ENCODE results near the gene TMX4. TPM values are rescaled to one million over a fixed set of nuclear protein-coding genes. Genes with fewer than 3 reads are reported as not detected.

The TMX4 gene
- total RNA-seq, 1 donor from 2014 or later = 33.1 TPM

DNA sequence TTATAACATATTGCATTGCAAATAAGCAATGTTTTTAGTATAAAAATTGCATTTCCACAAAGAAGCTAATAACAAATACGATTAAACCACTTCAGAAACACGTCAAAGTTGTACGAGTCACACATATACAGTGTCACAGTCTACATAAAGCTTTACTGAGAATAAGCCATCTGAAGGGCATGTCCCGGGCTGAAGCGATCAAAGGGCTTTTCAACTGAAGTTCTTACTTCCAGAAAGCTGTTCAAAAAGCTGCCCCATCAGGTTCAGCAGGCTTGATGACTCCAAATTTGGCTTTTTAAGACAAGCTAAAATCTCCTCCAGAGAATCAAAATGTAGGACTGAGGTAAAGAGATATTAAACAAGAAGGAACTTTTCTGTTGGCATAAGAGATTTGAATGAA is 41.9 kb downstream of the TMX4 start:
- Mint-ChIP-seq H3K27me3 (ENCODE audit: unreplicated experiment) (no peaks in the 10 kb centered on the region), H3K4me1 (ENCODE audit: low read depth, unreplicated experiment) (peaks cover 10% of the 10 kb centered on the region), H3K27ac (ENCODE audit: unreplicated experiment) (no peak overlapping the region), H3K4me3 (ENCODE audit: unreplicated experiment) (no peak overlapping the region), H3K9me3 (ENCODE audit: unreplicated experiment) (no peaks in the 10 kb centered on the region), H3K36me3 (ENCODE audit: unreplicated experiment) (peaks cover 6% of the 10 kb centered on the region)
- TF ChIP-seq, protein P1, sequence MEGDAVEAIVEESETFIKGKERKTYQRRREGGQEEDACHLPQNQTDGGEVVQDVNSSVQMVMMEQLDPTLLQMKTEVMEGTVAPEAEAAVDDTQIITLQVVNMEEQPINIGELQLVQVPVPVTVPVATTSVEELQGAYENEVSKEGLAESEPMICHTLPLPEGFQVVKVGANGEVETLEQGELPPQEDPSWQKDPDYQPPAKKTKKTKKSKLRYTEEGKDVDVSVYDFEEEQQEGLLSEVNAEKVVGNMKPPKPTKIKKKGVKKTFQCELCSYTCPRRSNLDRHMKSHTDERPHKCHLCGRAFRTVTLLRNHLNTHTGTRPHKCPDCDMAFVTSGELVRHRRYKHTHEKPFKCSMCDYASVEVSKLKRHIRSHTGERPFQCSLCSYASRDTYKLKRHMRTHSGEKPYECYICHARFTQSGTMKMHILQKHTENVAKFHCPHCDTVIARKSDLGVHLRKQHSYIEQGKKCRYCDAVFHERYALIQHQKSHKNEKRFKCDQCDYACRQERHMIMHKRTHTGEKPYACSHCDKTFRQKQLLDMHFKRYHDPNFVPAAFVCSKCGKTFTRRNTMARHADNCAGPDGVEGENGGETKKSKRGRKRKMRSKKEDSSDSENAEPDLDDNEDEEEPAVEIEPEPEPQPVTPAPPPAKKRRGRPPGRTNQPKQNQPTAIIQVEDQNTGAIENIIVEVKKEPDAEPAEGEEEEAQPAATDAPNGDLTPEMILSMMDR (IDR thresholded peaks at IDR 0.05; ENCODE audit: partially characterized antibody, unreplicated experiment) = no peak
- DNase-seq = no peak

DNA sequence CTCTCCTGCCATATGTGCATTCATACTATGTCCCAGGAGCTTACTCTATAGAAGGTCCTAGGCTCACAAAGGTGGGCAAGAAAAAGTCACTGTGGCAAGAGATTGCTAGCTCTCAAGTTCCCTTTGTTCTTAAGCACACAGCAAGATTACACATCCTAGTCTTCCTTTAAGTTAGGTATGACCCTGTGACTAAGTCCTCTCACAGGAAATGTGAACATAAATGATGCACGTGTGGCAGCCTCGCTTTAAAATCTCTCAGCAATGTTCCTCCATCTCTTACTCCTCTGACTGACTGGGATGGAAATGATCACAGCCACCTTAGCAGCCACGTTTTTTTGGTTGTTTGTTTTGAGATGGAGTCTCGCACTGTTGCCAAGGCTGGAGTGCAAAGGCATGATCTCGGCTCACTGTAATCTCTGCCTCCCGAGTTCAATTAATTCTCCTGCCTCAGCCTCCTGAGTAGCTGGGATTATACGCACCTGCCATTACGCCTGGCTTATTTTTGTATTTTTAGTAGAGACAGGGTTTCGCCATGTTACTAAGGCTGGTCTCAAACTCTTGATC is 43.6 kb downstream of the TMX4 start:
- no peak for DNase-seq
- peaks cover 10% of the 10 kb centered on the region for H3K4me1 Mint-ChIP-seq (ENCODE audit: low read depth, unreplicated experiment)
- H3K27me3 Mint-ChIP-seq (ENCODE audit: unreplicated experiment) = no peaks in the 10 kb centered on the region
- TF ChIP-seq, protein P1 (IDR thresholded peaks at IDR 0.05; ENCODE audit: partially characterized antibody, unreplicated experiment) = no peak
- no peak overlapping the region for H3K27ac Mint-ChIP-seq (ENCODE audit: unreplicated experiment)
- H3K9me3 Mint-ChIP-seq (ENCODE audit: unreplicated experiment) = no peaks in the 10 kb centered on the region
- no peak overlapping the region for H3K4me3 Mint-ChIP-seq (ENCODE audit: unreplicated experiment)
- no peaks in the 10 kb centered on the region for H3K36me3 Mint-ChIP-seq (ENCODE audit: unreplicated experiment)

DNA sequence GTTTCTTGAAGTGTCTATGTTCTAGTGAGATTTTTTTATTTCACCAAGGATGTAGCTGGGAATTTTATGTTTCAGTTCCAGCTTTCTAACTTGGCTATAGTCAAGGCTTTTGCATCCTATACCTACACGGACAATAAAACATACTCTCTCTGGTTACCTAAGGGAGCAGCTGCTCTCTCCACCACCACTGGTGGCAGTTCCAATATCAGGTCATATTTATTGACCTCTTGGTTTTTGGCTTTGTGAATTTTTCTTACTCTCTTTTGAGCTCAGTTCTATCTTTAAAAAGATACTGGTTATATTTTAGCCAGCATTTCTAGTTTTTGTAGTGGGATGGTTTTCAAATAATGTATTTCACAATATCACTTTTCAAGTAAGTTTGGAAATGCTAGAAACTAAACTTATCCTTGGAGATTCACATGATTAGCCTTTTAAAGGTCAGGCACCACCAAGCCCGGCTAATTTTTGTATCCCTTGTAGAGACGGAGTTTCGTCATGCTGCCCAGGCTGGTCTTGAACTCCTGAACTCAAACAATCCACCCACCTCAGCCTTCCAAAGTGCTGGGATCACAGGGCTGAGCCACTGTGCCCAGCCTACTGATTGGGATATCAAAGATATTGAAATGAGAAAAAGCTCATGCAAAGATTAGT is 44.7 kb downstream of the TMX4 start:
- H3K36me3 Mint-ChIP-seq (ENCODE audit: unreplicated experiment) = no peaks in the 10 kb centered on the region
- no peaks in the 10 kb centered on the region for H3K9me3 Mint-ChIP-seq (ENCODE audit: unreplicated experiment)
- TF ChIP-seq, protein P1 (IDR thresholded peaks at IDR 0.05; ENCODE audit: partially characterized antibody, unreplicated experiment) = no peak
- no peaks in the 10 kb centered on the region for H3K27me3 Mint-ChIP-seq (ENCODE audit: unreplicated experiment)
- no peak overlapping the region for H3K4me3 Mint-ChIP-seq (ENCODE audit: unreplicated experiment)
- no peak overlapping the region for H3K27ac Mint-ChIP-seq (ENCODE audit: unreplicated experiment)
- no peak for DNase-seq
- peaks cover 10% of the 10 kb centered on the region for H3K4me1 Mint-ChIP-seq (ENCODE audit: low read depth, unreplicated experiment)

DNA sequence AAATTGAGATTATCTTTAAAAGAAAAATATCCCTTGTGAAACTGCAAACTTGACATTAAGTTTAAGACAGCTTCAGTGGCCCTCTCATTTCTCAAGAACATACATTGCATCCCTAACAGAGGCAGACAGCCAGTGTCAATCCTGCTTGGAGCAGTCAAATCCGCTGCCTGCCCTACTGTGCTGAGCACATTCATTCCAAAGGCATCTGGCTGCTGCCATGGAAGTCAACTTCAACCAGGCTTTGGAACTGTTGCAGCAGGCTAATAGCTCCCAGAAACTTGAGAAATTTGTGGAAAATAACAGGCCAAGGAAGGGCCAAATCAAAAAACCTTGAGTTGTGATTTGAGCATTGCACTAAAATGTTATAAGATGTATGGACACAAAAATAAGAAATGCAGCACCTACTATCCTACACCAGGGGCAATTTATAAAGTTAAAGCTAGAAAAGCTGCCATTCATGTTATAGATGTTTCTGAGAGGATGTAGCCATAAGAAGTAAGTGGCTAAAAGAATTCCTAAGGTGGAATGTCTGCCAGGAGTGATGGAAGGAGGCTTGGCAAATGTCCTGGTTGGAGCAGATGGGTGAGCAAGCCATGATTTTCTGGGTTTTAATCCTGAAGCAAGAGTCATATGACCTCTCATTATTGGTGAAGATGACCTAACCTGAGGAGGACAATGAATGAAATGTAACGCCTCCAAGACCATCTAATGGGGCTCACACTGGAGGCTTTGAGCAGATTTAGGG is 47.9 kb downstream of the TMX4 start:
- H3K9me3 Mint-ChIP-seq (ENCODE audit: unreplicated experiment) = no peaks in the 10 kb centered on the region

More for the DNA sequence above, 47.9 kb downstream of the TMX4 start:
- no peaks in the 10 kb centered on the region for H3K27me3 Mint-ChIP-seq (ENCODE audit: unreplicated experiment)
- no peak overlapping the region for H3K27ac Mint-ChIP-seq (ENCODE audit: unreplicated experiment)
- H3K4me3 Mint-ChIP-seq (ENCODE audit: unreplicated experiment) = no peak overlapping the region
- TF ChIP-seq, protein P1 (IDR thresholded peaks at IDR 0.05; ENCODE audit: partially characterized antibody, unreplicated experiment) = no peak
- peaks cover 4% of the 10 kb centered on the region for H3K4me1 Mint-ChIP-seq (ENCODE audit: low read depth, unreplicated experiment)
- no peak for DNase-seq
- H3K36me3 Mint-ChIP-seq (ENCODE audit: unreplicated experiment) = no peaks in the 10 kb centered on the region
